ENCODE data around the gene HDAC1. TPM values are rescaled to one million over a fixed set of nuclear protein-coding genes. Genes with fewer than 3 reads are reported as not detected.

Gene HDAC1
- total and polyA plus RNA-seq, 2 of the 8 experiments (the other 6 are each of a cell fraction or from before 2014, with no cell fraction given), result 111 to 125 TPM

DNA sequence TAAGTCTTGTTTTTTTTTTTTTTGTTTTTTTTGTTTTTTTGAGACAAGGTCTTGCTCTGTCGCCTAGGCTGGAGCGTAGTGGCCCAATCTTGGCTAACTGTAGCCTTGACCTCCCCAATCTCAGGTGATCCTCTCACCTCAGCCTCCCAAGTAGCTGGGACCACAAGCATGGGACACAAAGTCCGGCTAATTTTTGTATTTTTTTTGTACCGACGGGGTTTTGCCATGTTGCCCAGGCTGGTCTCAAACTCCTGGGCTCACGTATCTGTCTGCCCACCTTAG lies 34.7 kb upstream of the HDAC1 start:
- H2AK5ac ChIP-seq (ENCODE audit: low read depth, low read length), result no peak overlapping the region
- CTCF ChIA-PET (ENCODE audit: partially characterized antibody), result interaction anchor here (0.8 to 5.3 kb wide), 3 partner anchors 8 to 46 kb away, joined by 3 to 37 read pairs (median 4); partner anchors contain the start of genes FAM167B and LCK
- H4K91ac ChIP-seq (replicated peaks; ENCODE audit: insufficient read length, low read length), result no peak overlapping the region
- no peak overlapping the region for H3K4me2 ChIP-seq (ENCODE audit: insufficient read depth in 1 of 2, low read depth in 2 of 2, low read length in 2 of 2)
- no peak overlapping the region for H3K4ac ChIP-seq (replicated peaks; ENCODE audit: insufficient read length, low read depth, low read length)
- no peaks in the 10 kb centered on the region for H3K79me2 ChIP-seq (ENCODE audit: control insufficient read depth in 1 of 2, insufficient read depth in 2 of 2, low read length in 2 of 2)
- H3K18ac ChIP-seq (ENCODE audit: extremely low read depth, low read length), result no peak overlapping the region
- H4K8ac ChIP-seq (ENCODE audit: extremely low read depth, insufficient read depth, low read length), result no peak overlapping the region
- H4K20me1 ChIP-seq (replicated peaks in 1 of 2; ENCODE audit: control insufficient read depth in 1 of 2, insufficient read depth in 2 of 2, low read length in 2 of 2), result no peaks in the 10 kb centered on the region
- FAIRE-seq, result no peak
- no peak overlapping the region for H3K4me3 ChIP-seq (ENCODE audit: extremely low read depth in 1 of 4, insufficient read depth in 2 of 4, low read depth in 3 of 4, low read length in 4 of 4)
- no peaks in the 10 kb centered on the region; a peak in 1 of 7 replicates for H3K27me3 ChIP-seq (replicated peaks in 1 of 4; ENCODE audit: control insufficient read depth in 3 of 4, extremely low read depth in 1 of 4, insufficient read depth in 3 of 4, low read length in 3 of 4)
- no peak overlapping the region for H2BK5ac ChIP-seq (ENCODE audit: low read depth, low read length)
- no peaks in the 10 kb centered on the region for H3K4me1 ChIP-seq (replicated peaks in 1 of 4; ENCODE audit: control insufficient read depth in 3 of 4, insufficient read depth in 4 of 4, low read length in 3 of 4)
- no peak overlapping the region for H2BK20ac ChIP-seq (ENCODE audit: low read length)
- no peak overlapping the region for H3K9ac ChIP-seq (replicated peaks in 1 of 4; ENCODE audit: extremely low read depth in 1 of 4, low read depth in 3 of 4, low read length in 3 of 4)
- H2BK15ac ChIP-seq (ENCODE audit: low read length), result no peak overlapping the region
- WGBS, 2 experiments (ENCODE audit: extremely low coverage in 1 of 2, insufficient coverage in 1 of 2, insufficient read length in 1 of 2, insufficient replicate concordance in 2 of 2, low coverage in 1 of 2, low lambda C conversion rate in 2 of 2, missing lambda C conversion rate in 1 of 2), result 94% methylated on average over 5 of the region's 6 CpGs; no CpG with 5 or more reads in 1 of the 2 experiments
- H3K27ac ChIP-seq (ENCODE audit: low read depth, low read length), result no peak overlapping the region
- H3K23ac ChIP-seq (ENCODE audit: insufficient read length), result no peak overlapping the region
- H3K14ac ChIP-seq (ENCODE audit: insufficient read length), result no peak overlapping the region
- POLR2A ChIA-PET (ENCODE audit: partially characterized antibody), result interaction anchor here (0.6 to 1.1 kb wide), 4 partner anchors 12 to 364 kb away, joined by 3 to 5 read pairs (median 3); no protein-coding TSS in a partner anchor
- H3K36me3 ChIP-seq (ENCODE audit: control insufficient read depth in 2 of 4, insufficient read depth in 4 of 4, low read length in 3 of 4), result no peaks in the 10 kb centered on the region
- TF ChIP-seq BACH1 (IDR thresholded peaks at IDR 0.05; ENCODE audit: low read length) (no peak), RFX5 (IDR thresholded peaks at IDR 0.05; ENCODE audit: borderline replicate concordance, low read depth, low read length) (no peak), GTF2F1 (IDR thresholded peaks at IDR 0.05; ENCODE audit: borderline replicate concordance, low read depth, low read length) (no peak), RBBP5 (IDR thresholded peaks at IDR 0.05; ENCODE audit: borderline replicate concordance, low read depth, low read length) (no peak), RNF2 (IDR thresholded peaks at IDR 0.05; ENCODE audit: borderline replicate concordance, low read depth, low read length, missing control alignments, poor library complexity, severe bottlenecking) (no peak), TBP (IDR thresholded peaks at IDR 0.05; ENCODE audit: low read depth, low read length) (no peak), NRF1 (IDR thresholded peaks at IDR 0.05; ENCODE audit: low read depth, low read length) (no peak), ASH2L (IDR thresholded peaks at IDR 0.05; ENCODE audit: low read length) (no peak), EGR1 (IDR thresholded peaks at IDR 0.05; ENCODE audit: borderline replicate concordance, low read depth, low read length) (no peak)
- TF ChIP-seq, protein P1, sequence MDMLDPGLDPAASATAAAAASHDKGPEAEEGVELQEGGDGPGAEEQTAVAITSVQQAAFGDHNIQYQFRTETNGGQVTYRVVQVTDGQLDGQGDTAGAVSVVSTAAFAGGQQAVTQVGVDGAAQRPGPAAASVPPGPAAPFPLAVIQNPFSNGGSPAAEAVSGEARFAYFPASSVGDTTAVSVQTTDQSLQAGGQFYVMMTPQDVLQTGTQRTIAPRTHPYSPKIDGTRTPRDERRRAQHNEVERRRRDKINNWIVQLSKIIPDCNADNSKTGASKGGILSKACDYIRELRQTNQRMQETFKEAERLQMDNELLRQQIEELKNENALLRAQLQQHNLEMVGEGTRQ (IDR thresholded peaks at IDR 0.05; ENCODE audit: low read length), result no peak
- no peaks in the 10 kb centered on the region; the same call in 1 of the 2 replicates for H3K23me2 ChIP-seq (ENCODE audit: low read depth, low read length)
- no peak for DNase-seq (ENCODE audit: low read depth in 1 of 2, low spot score in 2 of 2)
- no peaks in the 10 kb centered on the region for H3K79me1 ChIP-seq (ENCODE audit: low read depth, low read length)
- no peak overlapping the region for H3K56ac ChIP-seq (replicated peaks; ENCODE audit: insufficient read length, low read depth, low read length)
- no peak overlapping the region for H4K5ac ChIP-seq (ENCODE audit: insufficient read length, low read depth, low read length)
- no peak overlapping the region for H2BK120ac ChIP-seq (replicated peaks; ENCODE audit: low read depth, low read length)
- no peak overlapping the region for H2AFZ ChIP-seq (ENCODE audit: low read length)
- no peaks in the 10 kb centered on the region for H3K9me3 ChIP-seq (ENCODE audit: insufficient read depth in 2 of 2, low read depth in 1 of 2, low read length in 1 of 2)
- no peak overlapping the region for H2BK12ac ChIP-seq (ENCODE audit: low read depth, low read length)
